T-helper 22 cell (primary cell): Measurements from ENCODE around the gene KLHL11.
"Not testable (repeated sequence)": the region's sequence is repeated elsewhere in the genome, so short reads cannot be mapped to it uniquely, and the experiment has no call there.

Experiments used
- DNase-seq: peaks from one replicate; pipeline ENCODE4 v3.0.0-alpha.2; 2020; ENCODE audit warnings: low read depth

KLHL11 gene

DNA sequence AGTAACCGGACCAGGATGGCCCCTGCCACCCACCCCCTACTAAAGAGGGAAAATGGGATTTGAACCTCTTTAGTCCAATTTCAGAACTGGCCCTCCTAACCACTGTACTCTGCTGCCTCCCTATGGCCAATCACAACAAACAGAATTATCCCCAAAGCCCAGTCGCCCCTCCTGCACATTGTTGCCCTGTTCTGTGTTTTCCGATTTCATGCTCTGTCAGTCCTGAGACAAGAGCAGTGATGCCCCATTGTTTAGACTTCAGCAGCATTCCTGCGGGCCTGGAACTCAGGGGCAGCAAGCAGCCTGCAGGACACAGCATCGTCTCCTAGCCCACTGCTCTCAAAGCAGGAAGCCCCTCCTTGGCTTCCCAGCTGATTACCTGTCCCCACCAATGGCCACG is 20.5 kb upstream of the KLHL11 start:
- DNase-seq = no peak

GRCh38 chr17:41882756-41883155 is 17.5 kb upstream of the KLHL11 start:
- no peak for DNase-seq

DNA sequence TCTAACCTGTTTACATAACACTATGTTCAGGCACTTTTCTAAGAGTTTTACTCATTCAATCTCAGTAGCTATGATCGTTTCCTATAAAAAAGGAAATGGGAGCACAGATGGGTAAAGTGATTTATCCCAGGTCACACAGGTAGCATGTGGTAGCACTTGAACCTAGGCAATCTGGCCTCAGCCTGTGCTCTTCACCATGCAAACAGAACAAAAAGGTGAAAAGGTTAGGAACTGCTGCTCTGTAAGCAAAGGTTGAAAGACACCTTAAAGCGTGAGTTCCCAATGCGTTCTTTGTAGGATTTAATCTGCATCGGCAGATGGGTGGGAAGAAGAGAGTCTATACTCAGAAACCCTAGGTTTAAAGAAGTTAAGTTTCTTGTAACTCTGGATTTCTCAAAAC is 14.9 kb upstream of the KLHL11 start:
- no peak for DNase-seq

GRCh38 chr17:41874293-41874670 is 9.1 kb upstream of the KLHL11 start:
- DNase-seq = not testable (repeated sequence)

DNA sequence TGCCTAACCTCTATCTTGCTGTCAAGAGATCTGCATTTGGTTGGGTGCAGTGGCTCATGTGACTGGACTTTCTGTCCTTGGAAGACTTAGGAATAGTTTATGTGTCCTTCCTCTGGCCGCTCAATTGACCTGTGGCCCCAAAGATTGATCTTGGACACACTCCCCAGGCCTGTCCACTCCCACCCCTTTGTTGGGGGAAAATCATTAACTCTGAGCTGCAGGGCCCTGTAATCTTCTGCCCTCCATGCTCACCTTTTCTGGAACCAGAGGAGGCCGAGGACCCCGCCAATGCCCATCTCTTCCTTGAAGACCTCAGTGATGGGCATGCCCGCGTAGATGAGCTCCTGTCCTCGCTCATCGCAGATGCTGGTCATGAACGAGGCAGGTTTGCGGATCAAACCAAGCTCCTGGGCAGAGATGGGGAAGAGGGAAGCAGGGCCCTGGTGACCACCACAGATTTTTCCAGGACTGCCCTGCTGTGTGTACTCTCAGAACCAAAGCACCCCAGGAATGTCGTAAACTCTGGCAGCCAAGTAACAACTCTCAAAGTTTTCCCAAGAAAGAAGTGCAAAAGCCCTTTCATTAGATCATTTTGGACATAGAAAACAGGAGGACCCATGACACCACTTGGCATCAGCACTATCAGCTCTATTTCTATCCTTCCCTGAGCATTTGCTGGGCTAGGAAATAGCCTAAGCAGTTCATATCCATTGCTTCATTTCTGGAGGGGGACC is 8.5 kb upstream of the KLHL11 start:
- no peak for DNase-seq

- no peak for DNase-seq
Measured at GRCh38 chr17:41871789-41872188, 6.6 kb upstream of the KLHL11 start.

GRCh38 chr17:41870627-41871026 is 5.4 kb upstream of the KLHL11 start:
- no peak for DNase-seq

DNA sequence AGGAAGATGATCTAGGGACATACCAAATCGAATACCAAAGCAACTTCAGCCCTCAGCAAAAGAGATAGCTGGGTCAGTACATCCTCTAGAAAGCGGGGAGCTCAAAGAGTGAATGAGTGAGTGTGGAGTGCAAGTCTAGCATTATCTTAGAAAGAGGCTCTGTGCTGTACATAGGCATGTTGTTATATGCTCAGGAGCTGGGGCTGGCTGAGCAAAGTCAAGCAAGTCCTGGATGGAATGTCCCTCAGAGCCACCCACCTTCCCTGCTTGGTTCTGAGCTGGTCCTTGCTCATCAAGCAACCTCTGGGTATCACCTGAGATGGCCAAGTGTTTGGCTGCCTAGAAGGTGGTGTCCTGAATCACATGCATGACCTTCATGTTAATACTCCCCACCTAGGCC is 4.9 kb upstream of the KLHL11 start:
- DNase-seq = no peak

- DNase-seq = no peak
Measured at GRCh38 chr17:41869426-41869825, 4.2 kb upstream of the KLHL11 start.

- no peak for DNase-seq
Measured at GRCh38 chr17:41868568-41868967, 3.3 kb upstream of the KLHL11 start.

DNA sequence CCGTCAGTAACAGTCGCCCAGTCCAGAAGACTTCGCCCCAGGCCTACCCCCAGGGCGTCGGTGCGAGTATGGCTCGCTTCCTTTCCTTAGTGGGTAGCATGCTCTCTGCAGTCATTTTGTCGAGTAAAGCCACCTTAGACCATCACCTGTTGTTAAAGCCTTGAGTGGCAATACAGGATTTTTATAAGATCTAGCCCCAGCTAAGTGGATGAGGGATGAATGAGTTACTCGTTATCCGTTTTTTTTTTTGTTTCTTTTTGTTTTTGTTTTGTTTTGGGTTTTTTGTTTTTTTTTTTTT is 322 bp upstream of the KLHL11 start:
- DNase-seq = no peak

GRCh38 chr17:41864498-41864835 is 756 bp downstream of the KLHL11 start:
- DNase-seq = no peak

- no peak for DNase-seq
Measured at GRCh38 chr17:41863074-41863848, 2.0 kb downstream of the KLHL11 start.

GRCh38 chr17:41860254-41860931 is 4.8 kb downstream of the KLHL11 start:
- DNase-seq = no peak

- DNase-seq = not testable (repeated sequence)
Measured at GRCh38 chr17:41851382-41851781, 13.8 kb downstream of the KLHL11 start.

- no peak for DNase-seq
Measured at GRCh38 chr17:41849251-41849990, 15.8 kb downstream of the KLHL11 start.

DNA sequence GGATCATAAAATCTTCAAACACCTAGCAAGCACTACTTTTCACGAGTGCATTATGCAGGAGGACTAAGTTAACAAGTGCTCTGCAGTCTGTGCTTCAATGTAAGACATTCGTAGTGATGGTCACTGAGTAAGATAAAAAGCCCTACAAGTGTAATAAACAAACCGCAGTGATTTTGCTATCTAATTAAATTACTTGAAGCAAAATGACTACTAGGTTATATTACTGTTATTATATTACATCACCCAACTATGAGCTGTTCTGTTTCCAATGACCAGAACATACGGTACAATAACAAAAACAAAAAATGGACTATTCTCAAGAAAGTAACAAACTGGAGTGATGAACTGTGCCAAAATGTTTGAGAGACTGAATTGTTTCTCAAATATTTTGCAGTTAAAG is 16.4 kb downstream of the KLHL11 start:
- DNase-seq = no peak

DNA sequence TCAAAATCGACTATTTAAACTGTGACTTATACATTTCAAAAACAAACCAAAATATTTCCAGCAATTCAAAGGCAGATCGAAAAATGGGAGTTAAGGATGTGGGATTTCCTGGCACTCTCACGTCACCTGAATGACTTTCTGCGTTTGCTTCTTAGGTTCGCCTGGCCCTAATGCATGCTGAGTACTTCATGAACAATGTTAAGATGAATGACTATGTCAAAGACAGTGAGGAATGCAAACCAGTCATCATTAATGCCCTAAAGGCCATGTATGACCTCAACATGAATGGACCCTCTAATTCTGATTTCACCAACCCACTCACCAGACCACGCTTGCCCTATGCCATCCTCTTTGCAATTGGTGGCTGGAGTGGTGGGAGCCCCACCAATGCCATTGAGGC is 20.3 kb downstream of the KLHL11 start:
- no peak for DNase-seq

- not testable (repeated sequence) for DNase-seq
Measured at GRCh38 chr17:41840781-41841180, 24.4 kb downstream of the KLHL11 start.

DNA sequence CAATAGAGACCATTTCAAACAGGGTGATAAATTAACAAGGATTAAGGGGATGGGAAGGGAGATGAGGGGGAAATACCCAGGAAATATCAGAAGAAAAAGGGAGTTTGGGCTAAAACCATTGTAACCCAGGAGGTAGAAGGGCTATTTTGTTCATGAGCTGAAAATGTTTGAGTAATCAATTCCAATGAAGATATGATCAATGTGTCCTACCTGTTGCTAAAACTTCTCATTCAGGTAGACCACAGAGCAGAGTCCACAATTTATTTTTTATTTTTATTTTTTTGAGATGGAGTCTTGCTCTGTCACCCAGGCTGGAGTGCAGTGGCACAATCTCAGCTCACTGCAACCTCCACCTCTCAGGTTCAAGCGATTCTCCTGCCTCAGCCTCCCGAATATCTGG is 25.8 kb downstream of the KLHL11 start:
- not testable (repeated sequence) for DNase-seq

DNA sequence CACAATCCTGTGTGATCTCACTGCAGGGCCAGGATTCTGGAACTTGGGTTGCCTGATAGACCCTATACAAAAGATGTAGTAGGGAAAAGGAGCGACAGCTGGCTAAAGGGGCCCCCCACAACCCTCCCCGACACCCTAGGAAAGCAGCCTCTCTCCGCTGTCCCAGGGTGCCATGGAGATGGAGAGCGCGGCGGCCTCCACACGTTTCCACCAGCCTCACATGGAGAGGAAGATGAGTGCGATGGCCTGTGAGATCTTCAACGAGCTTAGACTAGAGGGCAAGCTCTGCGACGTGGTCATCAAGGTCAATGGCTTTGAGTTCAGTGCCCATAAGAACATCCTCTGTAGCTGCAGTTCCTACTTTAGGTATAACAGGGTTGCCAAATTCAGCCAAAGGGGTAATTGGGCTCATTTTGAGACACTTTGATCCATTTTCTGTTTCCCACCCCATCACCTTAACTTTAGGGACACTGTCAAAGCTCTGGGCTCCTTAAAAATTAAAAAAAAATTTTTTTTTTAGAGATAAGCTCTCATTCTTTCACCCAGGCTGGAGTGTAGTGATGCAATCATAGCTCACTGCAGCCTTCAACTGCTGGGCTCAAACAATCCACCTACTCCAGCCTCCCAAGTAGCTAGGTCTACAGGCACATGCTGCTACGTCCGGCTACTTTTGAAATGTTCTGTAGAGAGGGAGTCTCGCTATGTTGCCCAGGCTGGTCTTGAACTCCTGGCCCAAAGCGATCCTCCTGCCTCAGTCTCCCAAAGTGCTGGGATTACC is 27.3 kb downstream of the KLHL11 start, which contains the start of gene KLHL10:
Gene KLHL10, plus strand, starts transcription at position 65 of the 778 bp plus-strand sequence. Its CDS starts 108 bp downstream, at position 173.
- DNase-seq = no peak
